ENCODE results near the gene COMMD10. TPM values are rescaled to one million over a fixed set of nuclear protein-coding genes. Genes with fewer than 3 reads are reported as not detected.
A peak's percentile ranks its signal among the peaks of the same experiment; 100 is the strongest.

The COMMD10 gene
- total RNA-seq, 1 donor: 38.9 TPM

GRCh38 chr5:116144103-116144502 is 59.3 kb downstream of the COMMD10 start:
- TF ChIP-seq, protein P1, sequence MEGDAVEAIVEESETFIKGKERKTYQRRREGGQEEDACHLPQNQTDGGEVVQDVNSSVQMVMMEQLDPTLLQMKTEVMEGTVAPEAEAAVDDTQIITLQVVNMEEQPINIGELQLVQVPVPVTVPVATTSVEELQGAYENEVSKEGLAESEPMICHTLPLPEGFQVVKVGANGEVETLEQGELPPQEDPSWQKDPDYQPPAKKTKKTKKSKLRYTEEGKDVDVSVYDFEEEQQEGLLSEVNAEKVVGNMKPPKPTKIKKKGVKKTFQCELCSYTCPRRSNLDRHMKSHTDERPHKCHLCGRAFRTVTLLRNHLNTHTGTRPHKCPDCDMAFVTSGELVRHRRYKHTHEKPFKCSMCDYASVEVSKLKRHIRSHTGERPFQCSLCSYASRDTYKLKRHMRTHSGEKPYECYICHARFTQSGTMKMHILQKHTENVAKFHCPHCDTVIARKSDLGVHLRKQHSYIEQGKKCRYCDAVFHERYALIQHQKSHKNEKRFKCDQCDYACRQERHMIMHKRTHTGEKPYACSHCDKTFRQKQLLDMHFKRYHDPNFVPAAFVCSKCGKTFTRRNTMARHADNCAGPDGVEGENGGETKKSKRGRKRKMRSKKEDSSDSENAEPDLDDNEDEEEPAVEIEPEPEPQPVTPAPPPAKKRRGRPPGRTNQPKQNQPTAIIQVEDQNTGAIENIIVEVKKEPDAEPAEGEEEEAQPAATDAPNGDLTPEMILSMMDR (IDR thresholded peaks at IDR 0.05; ENCODE audit: insufficient read depth, low read depth, low read length): no peak
- DNase-seq (ENCODE audit: low read depth): peak; percentile 30
- no peak overlapping the region for H3K4me3 ChIP-seq (ENCODE audit: low read depth, low read length)

DNA sequence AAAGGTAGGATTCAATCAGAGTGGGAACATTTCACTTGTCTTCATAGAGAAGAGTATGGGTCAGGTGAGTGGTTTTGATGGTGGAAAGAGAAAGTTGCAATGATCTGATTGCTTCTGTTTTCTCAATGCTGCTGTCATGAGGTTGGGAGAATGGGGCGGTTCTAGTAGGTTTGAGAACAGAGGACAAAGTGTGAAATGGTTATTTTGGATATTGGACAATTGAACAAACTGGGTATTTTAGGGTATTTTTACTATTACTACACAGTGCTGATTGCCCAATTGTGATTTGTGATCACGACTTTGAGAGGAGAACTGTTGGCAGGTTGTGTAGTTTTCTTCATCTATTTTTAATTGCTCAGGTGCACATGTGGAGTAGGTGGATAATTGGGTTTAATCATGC is 60.2 kb downstream of the COMMD10 start:
- TF ChIP-seq, protein P1 (IDR thresholded peaks at IDR 0.05; ENCODE audit: insufficient read depth, low read depth, low read length): no peak
- DNase-seq (ENCODE audit: low read depth): no peak
- no peak overlapping the region for H3K4me3 ChIP-seq (ENCODE audit: low read depth, low read length)

- H3K4me3 ChIP-seq (ENCODE audit: low read depth, low read length): no peak overlapping the region
- TF ChIP-seq, protein P1 (IDR thresholded peaks at IDR 0.05; ENCODE audit: insufficient read depth, low read depth, low read length): no peak
- no peak for DNase-seq (ENCODE audit: low read depth)
These were observed 60.6 kb downstream of the COMMD10 start for GRCh38 chr5:116145416-116145815.

GRCh38 chr5:116152169-116152568 is 67.3 kb downstream of the COMMD10 start:
- DNase-seq (ENCODE audit: low read depth): no peak
- no peak overlapping the region for H3K4me3 ChIP-seq (ENCODE audit: low read depth, low read length)
- TF ChIP-seq, protein P1 (IDR thresholded peaks at IDR 0.05; ENCODE audit: insufficient read depth, low read depth, low read length): no peak

- DNase-seq (ENCODE audit: low read depth): no peak
- no peak overlapping the region for H3K4me3 ChIP-seq (ENCODE audit: low read depth, low read length)
- TF ChIP-seq, protein P1 (IDR thresholded peaks at IDR 0.05; ENCODE audit: insufficient read depth, low read depth, low read length): no peak
These were observed 68.9 kb downstream of the COMMD10 start for GRCh38 chr5:116153687-116154174.

- TF ChIP-seq, protein P1 (IDR thresholded peaks at IDR 0.05; ENCODE audit: insufficient read depth, low read depth, low read length): no peak
- no peak for DNase-seq (ENCODE audit: low read depth)
- no peak overlapping the region for H3K4me3 ChIP-seq (ENCODE audit: low read depth, low read length)
These were observed 69.4 kb downstream of the COMMD10 start for GRCh38 chr5:116154252-116154651.

DNA sequence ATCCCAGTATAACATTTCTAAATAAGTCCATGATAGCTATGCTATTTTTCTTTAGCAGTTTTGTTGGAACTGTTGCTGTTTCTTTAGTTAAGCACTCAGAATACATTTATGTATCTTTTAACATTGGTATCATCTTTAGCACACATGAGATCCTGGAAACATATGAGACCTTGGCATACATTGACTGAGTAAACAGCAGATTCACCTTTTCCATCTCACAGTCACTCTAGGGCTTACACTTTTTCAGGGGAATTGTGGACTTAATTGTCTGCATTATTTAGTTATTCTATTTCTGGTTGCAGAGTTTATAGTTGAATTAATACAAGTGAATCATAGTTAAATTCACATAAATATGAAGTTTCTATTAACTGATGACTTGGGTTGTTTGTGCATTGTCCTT is 70.1 kb downstream of the COMMD10 start:
- TF ChIP-seq, protein P1 (IDR thresholded peaks at IDR 0.05; ENCODE audit: insufficient read depth, low read depth, low read length): no peak
- DNase-seq (ENCODE audit: low read depth): no peak
- no peak overlapping the region for H3K4me3 ChIP-seq (ENCODE audit: low read depth, low read length)

All from fibroblast of villous mesenchyme (primary cell).